Hematopoietic multipotent progenitor cell (in vitro differentiated cells): ENCODE results near the gene SP100. TPM values are rescaled to one million over a fixed set of nuclear protein-coding genes. Genes with fewer than 3 reads are reported as not detected.

Experiments used
- DNase-seq, 3 donors: peaks; one replicate each; pipeline ENCODE4 v3.0.0-alpha.2; 2011 to 2015; ENCODE audit warnings: low read depth in 2 of 3, low spot score in 2 of 3
- total RNA-seq: library from RNA; depleted of rRNA; stranded (reverse); fragments of >200 nt; gene quantifications from one replicate; pipeline ENCODE4 v1.2.3, GENCODE V29; 2012

Gene SP100
- total RNA-seq, 1 donor, result 45.8 TPM

DNA sequence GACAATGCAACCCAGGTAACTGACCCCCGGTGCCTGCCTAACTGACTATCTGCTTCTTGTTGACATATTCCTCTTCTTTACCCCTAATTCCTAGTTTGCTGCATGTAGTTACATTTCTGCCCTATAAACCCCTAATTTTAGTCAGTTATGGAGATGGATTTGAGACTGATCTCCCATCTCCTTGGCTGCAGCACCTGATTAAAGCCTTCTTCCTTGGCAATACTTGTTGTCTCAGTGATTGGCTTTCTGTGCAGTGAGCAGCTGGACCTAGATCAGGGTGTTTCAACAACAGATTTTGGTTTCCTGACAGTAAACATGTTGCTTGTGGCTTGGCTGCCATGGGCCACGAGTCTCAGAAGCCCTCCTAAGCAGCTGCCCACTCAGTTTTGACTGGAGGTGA, 105.4 kb downstream of the SP100 start:
- DNase-seq, result no peak

DNA sequence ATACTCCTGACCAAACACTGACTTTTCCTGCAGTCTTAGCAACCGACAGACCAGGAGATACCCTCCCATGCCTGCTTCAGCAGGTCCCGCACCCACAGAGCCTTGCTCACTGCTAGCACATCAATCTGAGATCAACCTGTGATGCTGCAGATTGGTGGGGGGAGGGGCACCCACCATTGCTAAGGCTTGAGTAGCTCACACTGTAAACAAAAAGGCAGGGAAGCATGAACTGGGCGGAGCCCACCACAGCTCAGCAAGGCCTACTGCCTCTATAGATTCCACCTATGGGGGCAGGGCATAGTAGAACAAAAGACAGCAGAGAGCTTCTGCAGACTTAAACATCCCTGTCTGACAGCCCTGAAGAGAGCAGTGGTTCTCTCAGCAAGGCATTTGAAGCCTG, 109.7 kb downstream of the SP100 start:
- DNase-seq, result no peak

DNA sequence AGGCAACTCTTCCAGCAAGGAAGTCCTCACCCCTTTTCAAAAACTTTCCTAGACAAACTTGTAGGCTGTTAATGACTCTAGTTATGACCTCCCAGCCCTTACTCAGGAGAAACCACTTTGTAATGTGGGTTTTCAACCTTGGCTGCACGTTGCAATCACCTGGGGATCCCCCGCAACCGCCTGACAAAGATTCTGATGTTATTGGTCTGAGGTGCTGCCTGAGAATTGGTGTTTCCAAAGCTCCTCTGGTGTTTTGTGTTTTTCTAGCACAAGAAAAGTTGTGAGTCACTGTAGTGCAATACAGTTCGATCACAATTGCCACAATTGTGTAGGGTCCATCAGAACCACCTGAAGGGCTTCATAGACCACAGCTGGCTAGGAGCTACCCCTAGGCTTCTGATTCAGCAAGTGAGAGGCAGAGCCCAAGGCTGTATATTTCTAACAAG, 121.6 kb downstream of the SP100 start:
- DNase-seq, result no peak

GRCh38 chr2:230540332-230540731, 124.3 kb downstream of the SP100 start:
- DNase-seq, result no peak

- DNase-seq, result no peak
These were observed 126.0 kb downstream of the SP100 start for GRCh38 chr2:230541934-230542380.

- DNase-seq, result no peak
These were observed 126.8 kb downstream of the SP100 start for GRCh38 chr2:230542751-230543150.

DNA sequence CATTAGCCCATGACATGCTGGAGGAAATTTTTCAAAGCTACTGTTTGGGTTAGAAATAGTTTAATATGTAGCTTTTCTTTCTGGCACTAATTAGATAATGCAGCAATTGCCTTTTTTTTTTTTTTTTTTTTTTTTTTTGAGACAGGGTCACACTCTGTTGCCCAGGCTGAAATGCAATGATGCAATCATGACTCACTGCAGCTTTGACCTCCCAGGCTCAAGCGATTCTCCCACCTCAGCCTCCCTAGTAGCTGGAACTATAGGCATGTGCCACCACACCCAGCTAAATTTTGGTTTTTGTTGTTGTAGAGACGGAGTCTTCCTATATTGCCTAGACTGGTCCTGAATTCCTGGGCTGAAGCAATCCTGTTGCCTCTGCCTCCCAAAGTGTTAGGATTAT, 136.2 kb downstream of the SP100 start:
- no peak for DNase-seq

- no peak for DNase-seq
These were observed 141.1 kb downstream of the SP100 start for GRCh38 chr2:230557065-230557464.

DNA sequence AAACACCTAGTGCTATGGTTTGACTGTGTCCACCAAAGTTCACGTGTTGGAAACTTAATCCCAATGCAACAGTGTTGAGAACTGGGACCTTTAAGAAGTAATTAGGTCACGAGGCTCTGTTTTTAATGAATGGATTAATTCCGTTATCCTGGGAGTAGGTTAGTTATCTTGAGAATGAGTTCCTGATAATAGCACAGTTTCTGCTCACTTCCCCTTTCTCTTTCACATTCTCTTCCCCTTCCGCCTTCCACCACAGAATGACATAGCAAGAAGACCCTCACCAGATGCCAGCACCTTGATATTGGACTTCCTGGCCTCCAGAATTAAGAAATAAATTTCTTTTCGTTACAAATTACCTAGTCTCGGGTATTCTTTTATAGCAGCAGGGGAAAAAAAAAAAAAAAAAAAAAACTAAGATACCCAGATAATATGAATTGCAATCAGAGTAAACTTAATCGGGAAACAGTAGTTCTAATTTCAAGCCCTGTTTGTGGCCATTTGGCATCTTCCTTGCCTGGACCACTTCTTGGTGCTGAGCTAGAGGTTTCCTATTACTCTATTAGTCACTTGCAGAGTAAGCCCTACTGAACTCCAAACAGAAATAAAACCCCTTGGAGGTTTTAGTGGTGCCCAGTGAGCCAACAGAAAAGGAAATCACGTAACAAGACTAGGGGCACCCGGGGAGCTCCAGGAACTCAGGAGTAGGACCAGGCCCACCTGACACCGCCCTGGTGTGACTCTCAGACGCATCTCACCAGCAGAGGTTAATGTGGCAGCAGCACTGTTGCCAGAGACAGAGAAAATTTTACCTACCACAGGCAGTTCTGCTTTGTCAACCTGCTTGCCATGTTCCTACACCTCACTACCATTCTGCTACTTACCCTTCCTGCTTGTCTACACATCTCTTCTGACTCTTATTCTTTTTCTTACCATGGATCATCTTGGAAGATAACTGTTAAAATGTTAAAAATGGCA, 149.1 kb downstream of the SP100 start:
- DNase-seq, result peak in 2 of 3 donors; percentile 70 to 92

GRCh38 chr2:230569298-230569697, 153.3 kb downstream of the SP100 start:
- DNase-seq, result no peak

GRCh38 chr2:230570987-230571386, 155.0 kb downstream of the SP100 start:
- no peak for DNase-seq

DNA sequence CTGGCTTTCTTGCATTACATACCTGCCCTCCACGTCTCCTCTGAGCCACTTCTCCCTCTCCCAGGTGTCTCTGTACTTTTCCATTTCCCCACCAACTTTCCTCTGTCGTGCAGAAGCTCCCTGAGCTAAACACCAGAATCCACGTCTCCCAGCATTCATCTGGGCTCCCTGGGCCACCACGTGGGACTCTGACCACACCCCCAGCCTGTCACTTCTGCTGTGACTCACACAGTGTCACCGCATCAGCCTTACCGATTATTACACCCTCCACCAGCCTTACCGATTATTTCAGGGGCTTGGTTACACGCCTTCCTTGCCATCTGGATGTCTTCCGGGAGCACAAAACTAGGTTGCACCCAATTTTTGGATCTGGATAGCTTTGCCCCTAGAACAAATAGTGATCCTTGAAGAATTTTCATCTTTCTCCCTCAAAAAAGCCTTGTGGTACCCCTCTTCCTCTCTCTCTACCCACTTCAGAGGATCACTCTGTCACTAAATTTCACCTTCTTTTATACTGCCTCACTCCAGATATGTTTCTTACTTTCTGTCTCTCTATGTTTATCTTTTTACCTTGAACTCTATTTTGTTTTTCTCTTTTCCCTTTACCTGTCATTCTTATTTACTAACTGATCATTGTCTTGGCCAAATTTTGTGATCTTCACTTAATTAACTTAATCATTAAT, 159.8 kb downstream of the SP100 start:
- no peak for DNase-seq

DNA sequence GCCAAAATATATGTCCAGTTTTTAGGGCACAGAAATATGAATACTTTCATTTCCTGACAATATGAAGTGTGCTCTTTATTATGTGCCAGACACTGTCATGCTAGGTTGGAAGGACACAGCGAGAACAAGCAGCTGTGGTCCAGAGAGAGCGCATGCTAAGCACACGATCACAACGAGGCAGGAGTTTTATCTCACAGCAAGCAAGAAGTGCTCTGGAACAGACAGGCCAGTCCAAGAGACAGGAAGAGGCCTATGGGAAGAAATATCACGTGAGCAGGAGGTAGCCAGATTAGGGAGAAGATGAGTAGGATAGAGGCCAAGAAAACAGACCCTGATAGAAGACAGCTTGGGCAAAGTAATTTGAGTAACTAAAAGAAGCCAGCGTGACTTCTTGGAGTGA, 161.1 kb downstream of the SP100 start:
- no peak for DNase-seq

GRCh38 chr2:230578106-230578505, 162.1 kb downstream of the SP100 start:
- DNase-seq, result no peak

- no peak for DNase-seq
These were observed 166.9 kb downstream of the SP100 start for GRCh38 chr2:230582851-230583283.

- no peak for DNase-seq
These were observed 167.6 kb downstream of the SP100 start for GRCh38 chr2:230583581-230583980.

DNA sequence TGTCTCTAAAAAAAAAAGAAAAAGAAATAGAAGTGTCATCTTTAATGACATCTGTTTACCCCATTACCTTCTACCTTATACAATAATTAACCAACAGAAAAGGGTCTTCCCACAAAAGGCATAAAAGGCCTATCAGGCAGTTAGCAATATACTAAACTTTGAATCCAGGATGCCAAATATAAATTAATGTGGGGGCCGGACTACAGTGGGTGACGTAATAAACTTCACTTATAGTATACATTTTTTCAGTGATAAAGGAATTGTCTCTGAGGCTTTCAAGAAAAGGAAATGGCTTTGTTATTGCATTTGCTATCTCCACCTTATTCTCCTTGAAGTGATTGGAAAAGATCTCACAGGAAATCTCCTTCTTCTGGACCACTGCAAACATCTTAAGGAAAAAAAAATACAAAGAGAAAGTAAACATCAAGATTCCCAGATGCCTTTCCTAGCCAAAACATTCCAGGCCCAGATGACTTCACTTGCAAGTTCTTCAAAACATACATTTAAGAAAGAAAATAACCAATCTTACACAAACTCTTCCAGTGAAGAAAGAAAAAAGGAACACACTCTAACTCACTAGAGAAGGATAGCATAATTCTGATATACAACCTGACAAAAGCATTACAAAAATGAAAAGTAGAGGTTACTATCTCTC, 170.5 kb downstream of the SP100 start:
- DNase-seq, result no peak

DNA sequence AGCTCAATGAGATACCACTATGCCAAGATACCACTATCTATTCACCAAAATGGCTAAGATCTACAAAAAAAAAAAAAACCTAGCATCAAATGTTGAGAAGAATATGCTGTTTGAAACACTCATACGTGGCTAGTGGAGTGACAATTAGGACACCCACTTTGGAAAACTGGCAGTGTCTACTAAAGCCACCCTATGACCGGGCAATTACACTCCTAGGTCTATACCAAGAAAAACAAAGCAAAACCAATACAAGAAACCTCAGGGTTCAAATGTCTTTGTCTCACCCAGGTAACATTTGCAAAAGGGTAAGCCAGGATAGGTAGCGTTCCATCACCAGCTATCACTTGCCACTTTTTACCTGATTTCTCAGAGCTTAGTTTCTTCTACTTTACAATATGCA, 173.0 kb downstream of the SP100 start:
- DNase-seq, result no peak

GRCh38 chr2:230589497-230590015, 173.6 kb downstream of the SP100 start:
- DNase-seq, result no peak

DNA sequence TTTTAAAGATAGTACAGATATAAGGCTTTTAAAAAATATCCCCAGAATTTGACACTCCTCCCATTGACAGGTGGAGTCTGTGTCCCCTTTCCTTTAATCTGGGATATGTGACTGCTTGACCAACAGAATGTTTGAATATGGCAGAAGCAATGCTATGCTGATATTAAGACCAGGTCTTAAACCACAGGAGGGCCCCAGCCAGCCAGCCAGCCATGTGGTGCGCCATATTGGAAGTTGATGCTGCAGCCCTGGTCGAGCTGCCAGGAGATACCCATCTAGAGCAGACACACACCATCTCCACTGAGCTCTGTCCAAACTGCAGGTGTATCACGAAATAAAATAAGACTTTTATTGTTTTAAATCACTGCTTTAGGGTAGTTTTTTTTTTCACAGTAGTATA, 174.3 kb downstream of the SP100 start:
- no peak for DNase-seq

GRCh38 chr2:230591850-230592249, 175.8 kb downstream of the SP100 start:
- no peak for DNase-seq
